Ishikawa (cell line): ENCODE measurements around the gene PRKCQ.

ENCODE experiments used
- EP300 ChIP-seq: IDR thresholded peaks from 2 replicates; pipeline ENCODE4 v1.6.1; 2012; ENCODE audit warnings: borderline replicate concordance
- REST ChIP-seq: IDR thresholded peaks from 2 replicates; pipeline ENCODE4 v1.6.1; 2012; ENCODE audit warnings: low read depth, mild to moderate bottlenecking

GRCh38 chr10:6399879-6400278 is 180.2 kb downstream of the PRKCQ start:
- TF ChIP-seq REST (no peak), EP300 (no peak)
